Ishikawa (cell line): Measurements from ENCODE around the gene CTNNBL1.

Source experiments
- CEBPB ChIP-seq: IDR thresholded peaks from 2 replicates; pipeline ENCODE4 v1.6.1; 2012
- CREB1 ChIP-seq: IDR thresholded peaks from 2 replicates; pipeline ENCODE4 v1.6.1; 2012; ENCODE audit warnings: low read depth
- EGR1 ChIP-seq: IDR thresholded peaks from 2 replicates; pipeline ENCODE4 v1.6.1; 2012
- EP300 ChIP-seq: IDR thresholded peaks from 2 replicates; pipeline ENCODE4 v1.6.1; 2012; ENCODE audit warnings: borderline replicate concordance
- FOXM1 ChIP-seq: IDR thresholded peaks from 2 replicates; pipeline ENCODE4 v1.6.1; 2012; ENCODE audit warnings: low read depth, borderline replicate concordance
- MAX ChIP-seq: IDR thresholded peaks from 2 replicates; pipeline ENCODE4 v1.6.1; 2012
- NFIC ChIP-seq: IDR thresholded peaks from 2 replicates; pipeline ENCODE4 v1.6.1; 2012
- RAD21 ChIP-seq: IDR thresholded peaks from 2 replicates; pipeline ENCODE4 v1.6.1; 2012; ENCODE audit warnings: low read depth
- REST ChIP-seq: IDR thresholded peaks from 2 replicates; pipeline ENCODE4 v1.6.1; 2012; ENCODE audit warnings: low read depth, mild to moderate bottlenecking
- TAF1 ChIP-seq: IDR thresholded peaks from 2 replicates; pipeline ENCODE4 v1.6.1; 2012; ENCODE audit warnings: low read depth, mild to moderate bottlenecking
- TCF12 ChIP-seq: IDR thresholded peaks from 2 replicates; pipeline ENCODE4 v1.6.1; 2012; ENCODE audit warnings: low read depth
- TEAD4 ChIP-seq: IDR thresholded peaks from 2 replicates; pipeline ENCODE4 v1.6.1; 2012
- USF1 ChIP-seq: IDR thresholded peaks from 2 replicates; pipeline ENCODE4 v1.6.1; 2012
- YY1 ChIP-seq: IDR thresholded peaks from 2 replicates; pipeline ENCODE4 v1.6.1; 2012; ENCODE audit warnings: low read depth
- ZBTB7A ChIP-seq: IDR thresholded peaks from 2 replicates; pipeline ENCODE4 v1.6.1; 2012; ENCODE audit warnings: low read depth

CTNNBL1 gene

GRCh38 chr20:37828684-37829083 lies 134.9 kb downstream of the CTNNBL1 start:
- no peak for TF ChIP-seq FOXM1

- TF ChIP-seq YY1 (no peak), TCF12 (no peak), TEAD4 (no peak), EGR1 (no peak), TAF1 (no peak), ZBTB7A (no peak), MAX (no peak), CREB1 (no peak), FOXM1 (no peak), RAD21 (no peak), NFIC (no peak), EP300 (no peak), USF1 (no peak), REST (no peak), CEBPB (no peak)
Measured at GRCh38 chr20:37829128-37829527, 135.3 kb downstream of the CTNNBL1 start.

GRCh38 chr20:37833221-37833896 lies 139.5 kb downstream of the CTNNBL1 start:
- no peak for TF ChIP-seq ZBTB7A
- TF ChIP-seq USF1 = no peak
- no peak for TF ChIP-seq EGR1
- TF ChIP-seq MAX = no peak
- no peak for TF ChIP-seq TAF1

GRCh38 chr20:37836926-37837325 lies 143.1 kb downstream of the CTNNBL1 start:
- TF ChIP-seq TEAD4 (no peak), CREB1 (no peak), MAX (no peak), ZBTB7A (no peak), REST (no peak), FOXM1 (no peak), NFIC (no peak), EGR1 (no peak), RAD21 (no peak), TAF1 (no peak)

- TF ChIP-seq REST (no peak), USF1 (no peak), EP300 (no peak), RAD21 (no peak), TCF12 (no peak), EGR1 (no peak), NFIC (no peak), CEBPB (no peak), CREB1 (no peak), TEAD4 (no peak), ZBTB7A (no peak), TAF1 (no peak), YY1 (no peak), MAX (no peak), FOXM1 (no peak)
Measured at GRCh38 chr20:37837924-37838323, 144.1 kb downstream of the CTNNBL1 start.
